ENCODE results near the gene SUGP1.

DNA sequence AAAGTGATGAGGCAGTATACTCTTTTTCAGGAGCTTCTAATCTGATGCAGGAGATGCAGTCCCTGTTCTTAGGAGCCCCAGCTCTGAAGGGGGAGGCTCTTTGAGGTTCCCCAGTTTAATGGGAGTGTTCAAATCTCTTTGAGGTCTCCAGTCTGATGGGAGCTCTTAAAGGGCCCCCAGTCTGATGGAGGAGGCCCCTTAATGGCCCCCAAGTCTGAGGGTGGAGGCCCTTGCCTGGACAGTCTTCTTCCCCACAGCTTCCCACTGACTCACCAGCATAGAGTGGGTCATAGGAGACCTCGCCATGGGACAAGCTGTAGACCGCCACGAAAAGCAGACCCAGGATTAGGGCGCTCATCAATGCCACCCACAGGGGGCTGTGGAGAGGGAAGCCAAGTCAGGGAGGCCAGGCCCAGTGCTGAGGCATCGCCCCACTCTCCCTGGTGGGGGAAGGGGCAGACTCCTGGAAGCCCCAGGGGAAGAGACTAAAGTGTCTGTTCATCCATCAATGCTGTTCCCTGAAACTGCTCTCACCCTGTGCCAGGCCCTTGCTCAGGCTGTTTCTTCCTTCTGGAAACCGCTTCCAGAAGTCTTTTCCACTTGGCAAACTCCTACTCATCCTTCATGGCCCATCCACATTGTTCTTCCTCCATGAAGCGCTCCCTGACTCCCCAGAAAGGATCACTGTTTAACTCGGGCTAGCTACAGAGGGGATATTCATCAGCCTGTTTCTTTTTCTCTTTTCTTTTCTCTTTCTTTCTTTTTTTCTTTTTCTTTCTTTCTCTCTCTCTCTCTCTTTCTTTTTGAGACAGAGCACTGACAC, 49.3 kb downstream of the SUGP1 start:
- TF ChIP-seq, protein P1, sequence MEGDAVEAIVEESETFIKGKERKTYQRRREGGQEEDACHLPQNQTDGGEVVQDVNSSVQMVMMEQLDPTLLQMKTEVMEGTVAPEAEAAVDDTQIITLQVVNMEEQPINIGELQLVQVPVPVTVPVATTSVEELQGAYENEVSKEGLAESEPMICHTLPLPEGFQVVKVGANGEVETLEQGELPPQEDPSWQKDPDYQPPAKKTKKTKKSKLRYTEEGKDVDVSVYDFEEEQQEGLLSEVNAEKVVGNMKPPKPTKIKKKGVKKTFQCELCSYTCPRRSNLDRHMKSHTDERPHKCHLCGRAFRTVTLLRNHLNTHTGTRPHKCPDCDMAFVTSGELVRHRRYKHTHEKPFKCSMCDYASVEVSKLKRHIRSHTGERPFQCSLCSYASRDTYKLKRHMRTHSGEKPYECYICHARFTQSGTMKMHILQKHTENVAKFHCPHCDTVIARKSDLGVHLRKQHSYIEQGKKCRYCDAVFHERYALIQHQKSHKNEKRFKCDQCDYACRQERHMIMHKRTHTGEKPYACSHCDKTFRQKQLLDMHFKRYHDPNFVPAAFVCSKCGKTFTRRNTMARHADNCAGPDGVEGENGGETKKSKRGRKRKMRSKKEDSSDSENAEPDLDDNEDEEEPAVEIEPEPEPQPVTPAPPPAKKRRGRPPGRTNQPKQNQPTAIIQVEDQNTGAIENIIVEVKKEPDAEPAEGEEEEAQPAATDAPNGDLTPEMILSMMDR (IDR thresholded peaks at IDR 0.05) = no peak
- no peak for TF ChIP-seq POLR2A (IDR thresholded peaks at IDR 0.05)
